Tibial nerve (tissue), 4 donors: Measurements from ENCODE around the gene PLA2G4A.

Source experiments
- EP300 ChIP-seq, 2 donors: sonication (generic); formaldehyde crosslinking; IDR thresholded peaks; one replicate each; pipeline ENCODE4 v1.6.1; 2017; ENCODE audit warnings: antibody characterized with exemption in 2 of 2, mild to moderate bottlenecking in 1 of 2
- POLR2A ChIP-seq, 2 donors: fragments of 450-650 bp; IDR thresholded peaks; one replicate each; pipeline ENCODE4 v1.6.1; 2017; ENCODE audit warnings: antibody characterized with exemption in 2 of 2, mild to moderate bottlenecking in 2 of 2, moderate library complexity in 2 of 2
- TF ChIP-seq, protein P1 (sequence below), 5 experiments: fragments of 200-600 bp in 3 of 5; fragments of 450-650 bp in 2 of 5; sonication (generic) in 3 of 5; IDR thresholded peaks; one replicate each; pipeline ENCODE4 v1.5.1; 2016 to 2019; ENCODE audit warnings: antibody characterized with exemption in 5 of 5, mild to moderate bottlenecking in 3 of 5, moderate library complexity in 2 of 5

DNA sequence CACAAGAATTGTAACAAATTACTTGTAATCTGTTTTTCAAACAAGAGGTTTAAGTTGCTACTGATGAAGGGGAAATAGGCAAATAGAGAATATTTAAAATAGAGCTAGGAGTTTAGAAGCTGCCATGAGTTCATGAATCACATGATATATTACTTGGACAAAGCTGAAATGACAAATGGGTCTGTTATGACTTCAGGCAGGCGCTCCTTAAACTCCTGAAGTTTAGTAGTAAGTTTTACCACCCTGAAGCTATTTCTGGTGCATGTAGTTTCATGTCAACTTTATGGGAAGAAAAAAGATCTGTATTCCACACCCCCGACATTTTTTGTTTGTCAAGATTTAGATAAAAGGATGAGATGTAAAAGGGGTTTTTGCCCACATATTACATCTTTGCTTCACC, 58.5 kb downstream of the PLA2G4A start:
- TF ChIP-seq EP300 (IDR thresholded peaks at IDR 0.05) (no peak), POLR2A (IDR thresholded peaks at IDR 0.05) (no peak)
- TF ChIP-seq, protein P1, sequence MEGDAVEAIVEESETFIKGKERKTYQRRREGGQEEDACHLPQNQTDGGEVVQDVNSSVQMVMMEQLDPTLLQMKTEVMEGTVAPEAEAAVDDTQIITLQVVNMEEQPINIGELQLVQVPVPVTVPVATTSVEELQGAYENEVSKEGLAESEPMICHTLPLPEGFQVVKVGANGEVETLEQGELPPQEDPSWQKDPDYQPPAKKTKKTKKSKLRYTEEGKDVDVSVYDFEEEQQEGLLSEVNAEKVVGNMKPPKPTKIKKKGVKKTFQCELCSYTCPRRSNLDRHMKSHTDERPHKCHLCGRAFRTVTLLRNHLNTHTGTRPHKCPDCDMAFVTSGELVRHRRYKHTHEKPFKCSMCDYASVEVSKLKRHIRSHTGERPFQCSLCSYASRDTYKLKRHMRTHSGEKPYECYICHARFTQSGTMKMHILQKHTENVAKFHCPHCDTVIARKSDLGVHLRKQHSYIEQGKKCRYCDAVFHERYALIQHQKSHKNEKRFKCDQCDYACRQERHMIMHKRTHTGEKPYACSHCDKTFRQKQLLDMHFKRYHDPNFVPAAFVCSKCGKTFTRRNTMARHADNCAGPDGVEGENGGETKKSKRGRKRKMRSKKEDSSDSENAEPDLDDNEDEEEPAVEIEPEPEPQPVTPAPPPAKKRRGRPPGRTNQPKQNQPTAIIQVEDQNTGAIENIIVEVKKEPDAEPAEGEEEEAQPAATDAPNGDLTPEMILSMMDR (IDR thresholded peaks at IDR 0.05): no peak
